CD14-positive monocyte (primary cell): Measurements from ENCODE around the gene R3HDM4. TPM values are rescaled to one million over a fixed set of nuclear protein-coding genes. Genes with fewer than 3 reads are reported as not detected.

Experiments
- DNase-seq, 3 donors: peaks; one replicate each; pipeline ENCODE4 v3.0.0-alpha.2; 2011 to 2022
- H2AFZ ChIP-seq: 2 replicates; pipeline ENCODE4 v1.6.0; 2012; ENCODE audit warnings: mild to moderate bottlenecking, low read depth, low read length, inconsistent platforms; ENCODE audit not compliant: insufficient read depth, poor library complexity, severe bottlenecking
- H3K27ac ChIP-seq, 2 donors: 1 replicate in 1 of 2; 2 replicates in 1 of 2; pipeline ENCODE4 v1.5.1; 2012 to 2013; ENCODE audit warnings: low read length in 2 of 2, control low read depth in 1 of 2, inconsistent platforms in 1 of 2, low read depth in 1 of 2, mild to moderate bottlenecking in 1 of 2
- H3K27me3 ChIP-seq, 2 donors: one replicate each; pipeline versions ENCODE4 v1.6.0 to v1.6.1; 2011 to 2013; ENCODE audit warnings: low read length in 2 of 2; ENCODE audit not compliant: control insufficient read depth in 2 of 2, insufficient read depth in 2 of 2
- H3K36me3 ChIP-seq, 2 donors: replicated peaks in 1 of 2; 1 replicate in 1 of 2; 2 replicates in 1 of 2; pipeline versions ENCODE4 v1.5.1 to v1.6.1; 2012 to 2013; ENCODE audit warnings: low read length in 2 of 2, control low read depth in 1 of 2, inconsistent platforms in 1 of 2, mild to moderate bottlenecking in 1 of 2; ENCODE audit not compliant: insufficient read depth in 2 of 2, control insufficient read depth in 1 of 2
- H3K4me1 ChIP-seq, 2 donors: 1 replicate in 1 of 2; 2 replicates in 1 of 2; pipeline versions ENCODE4 v1.5.1 to v1.6.1; 2012 to 2013; ENCODE audit warnings: low read length in 2 of 2, control low read depth in 1 of 2, inconsistent platforms in 1 of 2, mild to moderate bottlenecking in 1 of 2, moderate library complexity in 1 of 2; ENCODE audit not compliant: insufficient read depth in 2 of 2, control insufficient read depth in 1 of 2
- H3K4me2 ChIP-seq: replicated peaks from 2 replicates; pipeline ENCODE3; 2012; ENCODE audit warnings: low read length, moderate library complexity, mild to moderate bottlenecking; ENCODE audit not compliant: poor library complexity, severe bottlenecking; ENCODE audit errors: extremely low read depth
- H3K4me3 ChIP-seq, 3 experiments: fragments of 200-600 bp in 1 of 3; sonication (generic) in 1 of 3; replicated peaks in 1 of 3; 1 replicate in 2 of 3; 2 replicates in 1 of 3; pipeline ENCODE4 v1.5.1; 2011 to 2013; ENCODE audit warnings: low read length in 3 of 3, mild to moderate bottlenecking in 3 of 3, control low read depth in 2 of 3, low read depth in 2 of 3, inconsistent platforms in 1 of 3, moderate library complexity in 1 of 3
- H3K79me2 ChIP-seq: 2 replicates; pipeline ENCODE4 v1.6.0; 2012; ENCODE audit warnings: mild to moderate bottlenecking, control low read depth, inconsistent platforms, low read length, moderate library complexity; ENCODE audit not compliant: insufficient read depth
- H3K9ac ChIP-seq: 2 replicates; pipeline ENCODE4 v1.6.0; 2017; ENCODE audit warnings: low read length, mild to moderate bottlenecking; ENCODE audit not compliant: insufficient read depth, poor library complexity, severe bottlenecking
- H3K9me3 ChIP-seq, 2 donors: replicated peaks in 1 of 2; 1 replicate in 1 of 2; 2 replicates in 1 of 2; pipeline versions ENCODE4 v1.5.1 to v1.6.1; 2012 to 2013; ENCODE audit warnings: low read length in 2 of 2, control low read depth in 1 of 2; ENCODE audit not compliant: control insufficient read depth in 1 of 2, insufficient read depth in 1 of 2
- H4K20me1 ChIP-seq: 2 replicates; pipeline ENCODE4 v1.6.0; 2012; ENCODE audit warnings: mild to moderate bottlenecking, low read length, control low read depth, moderate library complexity; ENCODE audit not compliant: insufficient read depth
- H3K27ac Mint-ChIP-seq, 7 donors: one replicate each; pipeline ENCODE4 v1.8.0; 2020; ENCODE audit warnings: mild to moderate bottlenecking in 7 of 7, mixed read lengths in 7 of 7, moderate library complexity in 6 of 7, inconsistent platforms in 2 of 7
- H3K27me3 Mint-ChIP-seq, 3 donors: one replicate each; pipeline ENCODE4 v1.8.0; 2021 to 2022; ENCODE audit warnings: low read depth in 3 of 3, mild to moderate bottlenecking in 3 of 3, mixed read lengths in 3 of 3, moderate library complexity in 3 of 3, inconsistent platforms in 1 of 3
- H3K36me3 Mint-ChIP-seq, 2 donors: one replicate each; pipeline ENCODE4 v1.8.0; 2020; ENCODE audit warnings: mixed read lengths in 2 of 2, inconsistent platforms in 1 of 2, mild to moderate bottlenecking in 1 of 2
- H3K4me1 Mint-ChIP-seq: one replicate; pipeline ENCODE4 v1.8.0; 2020; ENCODE audit warnings: mild to moderate bottlenecking, mixed read lengths
- H3K4me3 Mint-ChIP-seq, 2 donors: one replicate each; pipeline ENCODE4 v1.8.0; 2020; ENCODE audit warnings: mild to moderate bottlenecking in 2 of 2, mixed read lengths in 2 of 2, moderate library complexity in 1 of 2
- H3K9me3 Mint-ChIP-seq, 7 donors: one replicate each; pipeline ENCODE4 v1.8.0; 2020 to 2022; ENCODE audit warnings: mixed read lengths in 7 of 7, mild to moderate bottlenecking in 6 of 7, moderate library complexity in 6 of 7, inconsistent platforms in 2 of 7
- WGBS: methylation state at CpG from one replicate; pipeline ENCODE4 v1.1.5; 2013; ENCODE audit warnings: missing lambda C conversion rate; ENCODE audit not compliant: insufficient coverage; 5-methylcytosine and 5-hydroxymethylcytosine counted together
- intact Hi-C, 2 donors: fragments of 100-400 bp; cut with micrococcal nuclease; formaldehyde crosslinking; loops; one replicate each; pipeline versions ENCODE4 v1.15.0 to v1.15.1; 2023
- polyA plus RNA-seq, 3 donors: library from polyadenylated mRNA; depleted of rRNA in 1 of 3; unstranded in 2 of 3; stranded (reverse) in 1 of 3; fragments of 300-500 nt in 2 of 3; fragments of >200 nt in 1 of 3; fragmentation: Illumina TruSeq in 2 of 3; gene quantifications; 1 replicate in 2 of 3; 2 replicates in 1 of 3; pipeline ENCODE4 v1.2.3, GENCODE V29; 2012 to 2021
- TF ChIP-seq, protein P1 (sequence below): fragments of 200-600 bp; IDR thresholded peaks from one replicate; pipeline ENCODE4 v1.8.0; 2022; ENCODE audit warnings: antibody characterized with exemption, mild to moderate bottlenecking

Gene R3HDM4
- polyA plus RNA-seq, 3 donors = 70.8 to 99.9 (median 78.7) TPM

DNA sequence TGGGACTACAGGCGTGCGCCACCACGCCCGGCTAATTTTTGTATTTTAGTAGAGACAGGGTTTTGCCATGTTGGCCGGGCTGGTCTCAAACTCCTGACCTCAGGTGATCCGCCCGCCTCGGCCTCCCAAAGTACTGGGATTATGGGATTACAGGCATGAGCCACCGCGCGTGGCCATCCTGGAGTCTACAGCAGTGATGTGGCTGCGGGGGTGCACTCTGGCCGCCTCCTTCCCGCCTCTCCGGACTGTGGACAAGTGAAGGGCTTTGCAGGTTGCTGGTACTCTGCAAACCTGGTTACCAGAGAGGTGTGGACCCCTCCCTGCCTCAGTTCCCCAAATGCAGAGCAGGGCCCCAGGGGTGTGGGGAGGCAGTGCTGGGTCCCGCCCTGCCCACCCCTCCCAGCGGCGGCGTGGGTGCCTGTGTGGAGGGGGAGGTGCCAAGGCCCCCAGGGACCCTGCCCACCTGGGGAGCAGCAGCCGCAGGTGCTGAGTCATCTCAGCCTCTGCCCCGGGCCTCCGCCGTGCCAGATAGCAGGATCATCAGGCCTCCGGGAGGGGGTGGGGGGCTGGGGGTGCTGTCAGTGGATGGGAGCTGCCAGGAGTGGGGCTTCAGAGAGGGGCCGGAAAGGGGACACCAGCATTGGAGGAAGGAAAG is 36.0 kb upstream of the R3HDM4 start:
- no peaks in the 10 kb centered on the region for H3K9me3 ChIP-seq
- no peak overlapping the region for H3K4me2 ChIP-seq
- H3K36me3 Mint-ChIP-seq = peaks cover 9 to 37% of the 10 kb centered on the region in 2 donors
- no peak for DNase-seq
- TF ChIP-seq, protein P1, sequence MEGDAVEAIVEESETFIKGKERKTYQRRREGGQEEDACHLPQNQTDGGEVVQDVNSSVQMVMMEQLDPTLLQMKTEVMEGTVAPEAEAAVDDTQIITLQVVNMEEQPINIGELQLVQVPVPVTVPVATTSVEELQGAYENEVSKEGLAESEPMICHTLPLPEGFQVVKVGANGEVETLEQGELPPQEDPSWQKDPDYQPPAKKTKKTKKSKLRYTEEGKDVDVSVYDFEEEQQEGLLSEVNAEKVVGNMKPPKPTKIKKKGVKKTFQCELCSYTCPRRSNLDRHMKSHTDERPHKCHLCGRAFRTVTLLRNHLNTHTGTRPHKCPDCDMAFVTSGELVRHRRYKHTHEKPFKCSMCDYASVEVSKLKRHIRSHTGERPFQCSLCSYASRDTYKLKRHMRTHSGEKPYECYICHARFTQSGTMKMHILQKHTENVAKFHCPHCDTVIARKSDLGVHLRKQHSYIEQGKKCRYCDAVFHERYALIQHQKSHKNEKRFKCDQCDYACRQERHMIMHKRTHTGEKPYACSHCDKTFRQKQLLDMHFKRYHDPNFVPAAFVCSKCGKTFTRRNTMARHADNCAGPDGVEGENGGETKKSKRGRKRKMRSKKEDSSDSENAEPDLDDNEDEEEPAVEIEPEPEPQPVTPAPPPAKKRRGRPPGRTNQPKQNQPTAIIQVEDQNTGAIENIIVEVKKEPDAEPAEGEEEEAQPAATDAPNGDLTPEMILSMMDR = no peak
- H3K27ac ChIP-seq = no peak overlapping the region
- peaks cover 99% of the 10 kb centered on the region for H4K20me1 ChIP-seq
- peaks cover 3 to 7% of the 10 kb centered on the region in 2 donors for H3K36me3 ChIP-seq
- WGBS = 94% methylated on average over 15 of the region's 25 CpGs
- peaks cover 97% of the 10 kb centered on the region for H3K79me2 ChIP-seq
- peak overlapping the region in 1 of 7 donors; percentile 77 for H3K27ac Mint-ChIP-seq
- H3K4me3 Mint-ChIP-seq = no peak overlapping the region
- no peak overlapping the region for H3K9ac ChIP-seq
- H3K9me3 Mint-ChIP-seq = no peaks in the 10 kb centered on the region
- peaks cover 0 to 3% (median 0%) of the 10 kb centered on the region in 3 donors for H3K27me3 Mint-ChIP-seq
- peaks cover 46% of the 10 kb centered on the region in 2 donors for H3K4me1 ChIP-seq
- H3K4me1 Mint-ChIP-seq = peaks cover 57% of the 10 kb centered on the region
- no peaks in the 10 kb centered on the region for H3K27me3 ChIP-seq
- no peak overlapping the region for H3K4me3 ChIP-seq
- intact Hi-C loops = no loop called here
- H2AFZ ChIP-seq = no peak overlapping the region

DNA sequence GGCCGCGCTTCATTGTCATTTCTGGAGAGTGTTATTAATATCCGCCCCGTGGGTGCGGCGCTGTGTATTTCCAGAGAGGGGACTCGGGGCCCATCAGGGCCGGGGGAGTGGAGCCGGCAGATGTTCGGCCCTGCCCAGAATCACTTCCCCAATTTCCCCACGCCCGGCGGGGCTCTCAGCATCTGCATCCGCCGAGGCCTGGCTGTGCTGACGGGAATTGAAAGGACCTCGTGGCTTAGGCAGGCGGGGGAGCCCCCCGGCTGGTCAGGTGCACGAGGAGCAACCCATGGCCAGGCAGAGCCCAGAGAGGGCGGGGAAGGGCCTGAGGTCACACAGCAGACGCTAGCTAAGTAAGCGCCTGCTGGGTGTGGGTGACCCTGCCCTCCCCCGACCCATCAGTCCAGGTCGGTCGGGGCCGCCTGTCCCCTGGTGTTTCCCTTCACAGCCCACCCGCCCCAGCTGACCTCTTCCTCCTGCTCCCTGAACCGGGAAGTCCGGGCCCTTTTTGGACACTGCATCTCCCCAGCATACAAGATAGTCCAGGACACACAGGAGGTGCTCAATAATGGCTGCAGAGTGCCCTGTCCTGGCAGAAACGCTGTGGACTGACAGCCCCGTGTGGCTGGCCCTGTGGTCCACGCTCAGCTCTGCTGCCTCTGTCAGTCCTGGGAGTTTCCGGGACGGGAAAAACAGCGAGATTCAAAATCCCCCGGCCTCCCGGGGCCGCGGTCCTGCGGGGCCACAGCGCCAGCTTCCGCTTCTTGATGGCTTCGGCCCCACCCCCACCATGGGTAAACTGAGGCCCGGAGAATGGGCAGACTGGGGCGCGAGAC is 34.9 kb upstream of the R3HDM4 start:
- Histone ChIP-seq H3K36me3 (peaks cover 8 to 14% of the 10 kb centered on the region in 2 donors), H3K9ac (peak overlapping the region; percentile 43), H3K27me3 (no peaks in the 10 kb centered on the region), H3K4me1 (peaks cover 37 to 40% of the 10 kb centered on the region in 2 donors), H3K9me3 (no peaks in the 10 kb centered on the region), H4K20me1 (peaks cover 99% of the 10 kb centered on the region), H3K27ac (peak overlapping the region; percentile 65 to 70), H2AFZ (no peak overlapping the region), H3K4me3 (peak overlapping the region in 1 of 3 experiments; percentile 59), H3K4me2 (peak overlapping the region; percentile 66), H3K79me2 (peaks cover 97% of the 10 kb centered on the region)
- H3K27ac Mint-ChIP-seq = peak overlapping the region; percentile 76 to 86 (median 85)
- TF ChIP-seq, protein P1 = no peak
- H3K4me3 Mint-ChIP-seq = peak overlapping the region; percentile 62 to 67
- DNase-seq = peak; percentile 85 to 96 (median 89)
- H3K27me3 Mint-ChIP-seq = peaks cover 0 to 3% (median 0%) of the 10 kb centered on the region in 3 donors
- H3K9me3 Mint-ChIP-seq = no peaks in the 10 kb centered on the region
- peaks cover 52% of the 10 kb centered on the region for H3K4me1 Mint-ChIP-seq
- intact Hi-C loops = no loop called here
- peaks cover 12 to 43% of the 10 kb centered on the region in 2 donors for H3K36me3 Mint-ChIP-seq
- 37% methylated on average over 43 of the region's 47 CpGs for WGBS
